Upper lobe of right lung (tissue), 1 donor: ENCODE results near the gene ESCO1. TPM values are rescaled to one million over a fixed set of nuclear protein-coding genes. Genes with fewer than 3 reads are reported as not detected.

Experiments
- ATAC-seq: fragments of 200-7000 bp; cut with Tn5 transposase; one replicate; pipeline ENCODE4 v1.9.1; 2020; ENCODE audit warnings: mild to moderate bottlenecking, moderate library complexity
- DNase-seq: peaks from one replicate; pipeline ENCODE4 v3.0.0-alpha.2; 2020
- H3K27ac ChIP-seq: fragments of 200-600 bp; one replicate; pipeline ENCODE4 v1.8.0; 2022
- H3K27me3 ChIP-seq: fragments of 200-600 bp; one replicate; pipeline ENCODE4 v1.8.0; 2022; ENCODE audit warnings: mild to moderate bottlenecking
- H3K36me3 ChIP-seq: fragments of 200-600 bp; one replicate; pipeline ENCODE4 v1.8.0; 2022
- H3K4me1 ChIP-seq: fragments of 200-600 bp; one replicate; pipeline ENCODE4 v1.8.0; 2022
- H3K4me3 ChIP-seq: fragments of 200-600 bp; one replicate; pipeline ENCODE4 v1.8.0; 2022; ENCODE audit warnings: mild to moderate bottlenecking
- H3K9me3 ChIP-seq: fragments of 200-600 bp; one replicate; pipeline ENCODE4 v1.8.0; 2022
- intact Hi-C: fragments of 100-400 bp; cut with DNase I; formaldehyde crosslinking; loops from one replicate; pipeline ENCODE4 v1.11.0; 2022
- total RNA-seq: library from RNA; stranded (reverse); fragmentation: NEBNext Ultra II Directional; extraction: Animal tissue kit (Norgen Biotek cat#: 25700); gene quantifications from one replicate; pipeline ENCODE4 v1.2.1, GENCODE V29; 2021
- TF ChIP-seq, protein P1 (sequence below): fragments of 200-600 bp; IDR thresholded peaks from one replicate; pipeline ENCODE4 v1.8.0; 2022; ENCODE audit warnings: antibody characterized with exemption
- donor health status: DM: no; HTN: yes; CAD: no; lungs with severe emphysema.

The ESCO1 gene
- total RNA-seq, 1 donor from 2014 or later: 15.4 TPM

GRCh38 chr18:21584391-21584790 is 16.1 kb downstream of the ESCO1 start:
- TF ChIP-seq, protein P1, sequence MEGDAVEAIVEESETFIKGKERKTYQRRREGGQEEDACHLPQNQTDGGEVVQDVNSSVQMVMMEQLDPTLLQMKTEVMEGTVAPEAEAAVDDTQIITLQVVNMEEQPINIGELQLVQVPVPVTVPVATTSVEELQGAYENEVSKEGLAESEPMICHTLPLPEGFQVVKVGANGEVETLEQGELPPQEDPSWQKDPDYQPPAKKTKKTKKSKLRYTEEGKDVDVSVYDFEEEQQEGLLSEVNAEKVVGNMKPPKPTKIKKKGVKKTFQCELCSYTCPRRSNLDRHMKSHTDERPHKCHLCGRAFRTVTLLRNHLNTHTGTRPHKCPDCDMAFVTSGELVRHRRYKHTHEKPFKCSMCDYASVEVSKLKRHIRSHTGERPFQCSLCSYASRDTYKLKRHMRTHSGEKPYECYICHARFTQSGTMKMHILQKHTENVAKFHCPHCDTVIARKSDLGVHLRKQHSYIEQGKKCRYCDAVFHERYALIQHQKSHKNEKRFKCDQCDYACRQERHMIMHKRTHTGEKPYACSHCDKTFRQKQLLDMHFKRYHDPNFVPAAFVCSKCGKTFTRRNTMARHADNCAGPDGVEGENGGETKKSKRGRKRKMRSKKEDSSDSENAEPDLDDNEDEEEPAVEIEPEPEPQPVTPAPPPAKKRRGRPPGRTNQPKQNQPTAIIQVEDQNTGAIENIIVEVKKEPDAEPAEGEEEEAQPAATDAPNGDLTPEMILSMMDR: no peak
- H3K4me3 ChIP-seq: no peak overlapping the region
- no peak overlapping the region for H3K27ac ChIP-seq
- DNase-seq: no peak
- H3K27me3 ChIP-seq: no peaks in the 10 kb centered on the region
- intact Hi-C loops: no loop called here
- H3K36me3 ChIP-seq: peaks cover 26% of the 10 kb centered on the region
- no peak for ATAC-seq
- no peaks in the 10 kb centered on the region for H3K4me1 ChIP-seq
- no peaks in the 10 kb centered on the region for H3K9me3 ChIP-seq

DNA sequence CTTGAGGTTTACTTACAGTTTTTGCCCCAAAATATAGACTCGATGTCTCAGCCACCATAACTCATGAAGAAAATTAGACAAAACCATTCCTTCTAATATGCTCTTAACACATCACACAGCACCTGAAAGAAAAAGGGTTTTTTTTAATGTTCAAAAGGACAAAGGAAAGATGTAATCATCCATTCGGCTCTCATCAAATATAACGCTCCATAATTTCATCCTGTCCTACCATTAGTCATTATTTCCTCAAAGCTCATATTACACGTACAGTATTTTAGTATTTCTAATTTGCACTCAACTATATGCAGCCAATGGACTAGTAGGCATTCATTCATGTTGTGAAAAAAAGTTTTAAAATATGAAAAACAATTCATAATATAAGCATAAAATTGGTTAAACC is 24.8 kb downstream of the ESCO1 start:
- no peaks in the 10 kb centered on the region for H3K27me3 ChIP-seq
- TF ChIP-seq, protein P1: no peak
- no peaks in the 10 kb centered on the region for H3K4me1 ChIP-seq
- DNase-seq (no peak), ATAC-seq (no peak)
- intact Hi-C loops: no loop called here
- no peaks in the 10 kb centered on the region for H3K9me3 ChIP-seq
- H3K27ac ChIP-seq: no peak overlapping the region
- peaks cover 62% of the 10 kb centered on the region for H3K36me3 ChIP-seq
- no peak overlapping the region for H3K4me3 ChIP-seq

- no peak overlapping the region for H3K4me3 ChIP-seq
- no peaks in the 10 kb centered on the region for H3K4me1 ChIP-seq
- TF ChIP-seq, protein P1: no peak
- ATAC-seq: no peak
- DNase-seq: no peak
- intact Hi-C loops: no loop called here
- no peaks in the 10 kb centered on the region for H3K9me3 ChIP-seq
- no peaks in the 10 kb centered on the region for H3K27me3 ChIP-seq
- peaks cover 77% of the 10 kb centered on the region for H3K36me3 ChIP-seq
- no peak overlapping the region for H3K27ac ChIP-seq
Observed at GRCh38 chr18:21571772-21572171, 28.7 kb downstream of the ESCO1 start.

DNA sequence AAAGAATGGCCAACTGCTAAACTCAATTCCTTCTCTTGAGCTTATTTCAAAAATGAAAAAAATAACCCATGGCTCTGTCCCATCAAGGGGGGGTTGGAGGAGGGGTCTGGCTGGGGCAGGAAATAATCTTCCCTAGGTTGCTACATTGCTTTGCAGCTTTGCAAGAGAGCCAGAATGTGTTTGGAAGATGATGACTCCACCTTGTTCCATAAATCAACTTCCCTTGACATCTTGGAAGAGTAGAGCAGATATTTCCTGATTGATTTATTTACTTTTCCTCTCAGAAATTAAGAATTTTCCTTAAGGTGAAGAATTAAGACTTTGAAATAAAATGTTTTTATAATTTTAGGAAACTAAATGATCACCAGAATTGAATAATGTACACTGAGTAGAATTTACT is 41.3 kb downstream of the ESCO1 start:
- Histone ChIP-seq H3K27me3 (no peaks in the 10 kb centered on the region), H3K4me3 (no peak overlapping the region), H3K9me3 (no peaks in the 10 kb centered on the region), H3K4me1 (no peaks in the 10 kb centered on the region), H3K27ac (no peak overlapping the region), H3K36me3 (peaks cover 71% of the 10 kb centered on the region)
- DNase-seq (no peak), ATAC-seq (no peak)
- intact Hi-C loops: no loop called here
- TF ChIP-seq, protein P1: no peak

- H3K36me3 ChIP-seq: peaks cover 68% of the 10 kb centered on the region
- intact Hi-C loops: no loop called here
- DNase-seq (no peak), ATAC-seq (peak; percentile 36)
- H3K27me3 ChIP-seq: no peaks in the 10 kb centered on the region
- no peak overlapping the region for H3K27ac ChIP-seq
- no peaks in the 10 kb centered on the region for H3K9me3 ChIP-seq
- TF ChIP-seq, protein P1: no peak
- no peaks in the 10 kb centered on the region for H3K4me1 ChIP-seq
- H3K4me3 ChIP-seq: no peak overlapping the region
Observed at GRCh38 chr18:21557607-21558253, 42.8 kb downstream of the ESCO1 start.

- Histone ChIP-seq H3K36me3 (peaks cover 50% of the 10 kb centered on the region), H3K27me3 (no peaks in the 10 kb centered on the region), H3K4me1 (no peaks in the 10 kb centered on the region), H3K9me3 (no peaks in the 10 kb centered on the region), H3K27ac (no peak overlapping the region), H3K4me3 (no peak overlapping the region)
- ATAC-seq (no peak), DNase-seq (no peak)
- TF ChIP-seq, protein P1: no peak
- intact Hi-C loops: no loop called here
Observed at GRCh38 chr18:21550510-21550970, 50.0 kb downstream of the ESCO1 start.
